A673 (cell line): Measurements from ENCODE around the gene ZNF700.

Experiments used
- EZH2 ChIP-seq: fragments of 200-600 bp; sonication (generic); IDR thresholded peaks from 2 replicates; pipeline ENCODE4 v1.6.1; 2017; ENCODE audit warnings: borderline replicate concordance, low read depth, mild to moderate bottlenecking, mixed read lengths, antibody characterized with exemption, low read length; ENCODE audit not compliant: poor library complexity, severe bottlenecking
- TF ChIP-seq, protein P1 (sequence below): fragments of 300-800, 200-600 bp; sonication (generic); conservative IDR thresholded peaks from 2 replicates; pipeline ENCODE4 v1.5.1; 2017; ENCODE audit warnings: low read depth, mild to moderate bottlenecking, antibody characterized with exemption, low read length, moderate library complexity, mixed read lengths

DNA sequence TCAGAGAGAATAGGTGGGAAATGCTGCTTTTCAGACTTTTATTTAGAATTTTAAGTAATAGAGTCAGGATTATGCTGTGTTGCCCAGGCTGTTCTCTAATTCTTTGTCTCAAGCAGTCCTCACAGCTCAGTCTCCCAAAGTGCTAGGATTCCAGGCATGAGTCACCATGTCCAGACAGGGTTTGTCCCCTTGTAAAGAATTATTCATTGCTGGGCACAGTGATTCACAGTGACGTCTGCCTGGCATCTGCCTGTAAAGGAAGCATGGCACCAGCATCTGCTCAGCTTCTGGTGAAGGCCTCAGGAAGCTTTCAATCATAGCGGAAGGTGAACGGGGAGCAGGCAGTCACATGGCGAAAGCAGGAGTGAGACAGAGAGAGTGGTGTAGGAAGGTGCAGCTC is 57.6 kb downstream of the ZNF700 start:
- TF ChIP-seq, protein P1, sequence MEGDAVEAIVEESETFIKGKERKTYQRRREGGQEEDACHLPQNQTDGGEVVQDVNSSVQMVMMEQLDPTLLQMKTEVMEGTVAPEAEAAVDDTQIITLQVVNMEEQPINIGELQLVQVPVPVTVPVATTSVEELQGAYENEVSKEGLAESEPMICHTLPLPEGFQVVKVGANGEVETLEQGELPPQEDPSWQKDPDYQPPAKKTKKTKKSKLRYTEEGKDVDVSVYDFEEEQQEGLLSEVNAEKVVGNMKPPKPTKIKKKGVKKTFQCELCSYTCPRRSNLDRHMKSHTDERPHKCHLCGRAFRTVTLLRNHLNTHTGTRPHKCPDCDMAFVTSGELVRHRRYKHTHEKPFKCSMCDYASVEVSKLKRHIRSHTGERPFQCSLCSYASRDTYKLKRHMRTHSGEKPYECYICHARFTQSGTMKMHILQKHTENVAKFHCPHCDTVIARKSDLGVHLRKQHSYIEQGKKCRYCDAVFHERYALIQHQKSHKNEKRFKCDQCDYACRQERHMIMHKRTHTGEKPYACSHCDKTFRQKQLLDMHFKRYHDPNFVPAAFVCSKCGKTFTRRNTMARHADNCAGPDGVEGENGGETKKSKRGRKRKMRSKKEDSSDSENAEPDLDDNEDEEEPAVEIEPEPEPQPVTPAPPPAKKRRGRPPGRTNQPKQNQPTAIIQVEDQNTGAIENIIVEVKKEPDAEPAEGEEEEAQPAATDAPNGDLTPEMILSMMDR: no peak
- TF ChIP-seq EZH2: no peak
